Measurements from ENCODE around the gene DARS1. TPM values are rescaled to one million over a fixed set of nuclear protein-coding genes. Genes with fewer than 3 reads are reported as not detected.

Gene DARS1
- total RNA-seq, 1 experiment from 2014 or later: 85.3 TPM

GRCh38 chr2:136015699-136016098, 30.3 kb upstream of the DARS1 start:
- DNase-seq (ENCODE audit: low read depth, low spot score) (no peak), ATAC-seq (no peak)
- intact Hi-C loops (cut with micrococcal nuclease; ENCODE audit: unreplicated experiment) (loop anchor here (1.0 kb wide), 1 partner anchor 27 kb away; no protein-coding TSS in a partner anchor), in situ Hi-C loops (cut with HindIII; ENCODE audit: low pct_unique_long_range_greater_than_20kb, low sequenced_read_pairs) (no loop called here)
- H3K27ac ChIP-seq (ENCODE audit: low read length): no peak overlapping the region
- H3K36me3 ChIP-seq (ENCODE audit: control insufficient read depth, insufficient read depth, low read length): no peaks in the 10 kb centered on the region
- TF ChIP-seq TCF7L2 (IDR thresholded peaks at IDR 0.05; ENCODE audit: low read depth, low read length) (no peak), REST (IDR thresholded peaks at IDR 0.05; ENCODE audit: insufficient read depth in 1 of 2, low read depth in 2 of 2, low read length in 1 of 2) (no peak), CTCF (IDR thresholded peaks at IDR 0.05) (no peak), POLR2AphosphoS5 (IDR thresholded peaks at IDR 0.05; ENCODE audit: low read depth, low read length) (no peak), SIN3A (IDR thresholded peaks at IDR 0.05; ENCODE audit: borderline replicate concordance, insufficient read depth, low read depth, low read length) (no peak)
- H3K4me3 ChIP-seq (ENCODE audit: low read depth in 2 of 2, low read length in 2 of 2): no peak overlapping the region
- H3K9me3 ChIP-seq (ENCODE audit: control insufficient read depth, insufficient read depth, low read depth, low read length): no peaks in the 10 kb centered on the region
- H3K4me1 ChIP-seq (ENCODE audit: control insufficient read depth, insufficient read depth, low read length): no peaks in the 10 kb centered on the region
- CTCF ChIA-PET: interaction anchor here (0.6 kb wide), 1 partner anchor 1770 kb away, joined by 3 read pairs; no protein-coding TSS in a partner anchor
- peaks cover 6% of the 10 kb centered on the region; the same call in 1 of the 2 replicates for H3K27me3 ChIP-seq (ENCODE audit: control insufficient read depth, insufficient read depth, low read length)
- no TSS peak for BruUV-seq (replicated peaks)
- POLR2A ChIA-PET: interaction anchor here (0.7 kb wide), 1 partner anchor 11 kb away, joined by 16 read pairs; no protein-coding TSS in a partner anchor

- in situ Hi-C loops (cut with HindIII; ENCODE audit: low pct_unique_long_range_greater_than_20kb, low sequenced_read_pairs) (no loop called here), intact Hi-C loops (cut with micrococcal nuclease; ENCODE audit: unreplicated experiment) (no loop called here)
- Histone ChIP-seq H3K27me3 (ENCODE audit: control insufficient read depth, insufficient read depth, low read length) (peaks cover 6% of the 10 kb centered on the region; the same call in 1 of the 2 replicates), H3K4me3 (ENCODE audit: low read depth in 2 of 2, low read length in 2 of 2) (no peak overlapping the region), H3K9me3 (ENCODE audit: control insufficient read depth, insufficient read depth, low read depth, low read length) (no peaks in the 10 kb centered on the region), H3K27ac (ENCODE audit: low read length) (no peak overlapping the region), H3K4me1 (ENCODE audit: control insufficient read depth, insufficient read depth, low read length) (no peaks in the 10 kb centered on the region), H3K36me3 (ENCODE audit: control insufficient read depth, insufficient read depth, low read length) (no peaks in the 10 kb centered on the region)
- no peak for ATAC-seq
- no TSS peak for BruUV-seq (replicated peaks)
- CTCF ChIA-PET: no interaction called here
- POLR2A ChIA-PET: interaction anchor here (0.5 kb wide), 1 partner anchor 147 kb away, joined by 3 read pairs; no protein-coding TSS in a partner anchor
- DNase-seq (ENCODE audit: low read depth, low spot score): no peak
- TF ChIP-seq REST (IDR thresholded peaks at IDR 0.05; ENCODE audit: insufficient read depth in 1 of 2, low read depth in 2 of 2, low read length in 1 of 2) (no peak), TCF7L2 (IDR thresholded peaks at IDR 0.05; ENCODE audit: low read depth, low read length) (no peak), POLR2AphosphoS5 (IDR thresholded peaks at IDR 0.05; ENCODE audit: low read depth, low read length) (no peak), SIN3A (IDR thresholded peaks at IDR 0.05; ENCODE audit: borderline replicate concordance, insufficient read depth, low read depth, low read length) (no peak), CTCF (IDR thresholded peaks at IDR 0.05) (no peak)
Measured at GRCh38 chr2:136014411-136014810, 29.0 kb upstream of the DARS1 start.
